NCI-H2227 (cell line): ENCODE data around the gene DVL2.

Source experiments
- DNase-seq: peaks from one replicate; lab custom pipeline; 2025; ENCODE audit not compliant: unreplicated experiment; lab: John Stamatoyannopoulos, UW

DVL2 gene

GRCh38 chr17:7234083-7234951, at the start of gene DVL2:
Gene DVL2 (minus strand): TSS chr17:7234517. CDS start chr17:7234262, 255 bp downstream.
- peak; percentile 94 for DNase-seq

- DNase-seq, result no peak
Measured at GRCh38 chr17:7283471-7284216, 49.3 kb upstream of the DVL2 start.

DNA sequence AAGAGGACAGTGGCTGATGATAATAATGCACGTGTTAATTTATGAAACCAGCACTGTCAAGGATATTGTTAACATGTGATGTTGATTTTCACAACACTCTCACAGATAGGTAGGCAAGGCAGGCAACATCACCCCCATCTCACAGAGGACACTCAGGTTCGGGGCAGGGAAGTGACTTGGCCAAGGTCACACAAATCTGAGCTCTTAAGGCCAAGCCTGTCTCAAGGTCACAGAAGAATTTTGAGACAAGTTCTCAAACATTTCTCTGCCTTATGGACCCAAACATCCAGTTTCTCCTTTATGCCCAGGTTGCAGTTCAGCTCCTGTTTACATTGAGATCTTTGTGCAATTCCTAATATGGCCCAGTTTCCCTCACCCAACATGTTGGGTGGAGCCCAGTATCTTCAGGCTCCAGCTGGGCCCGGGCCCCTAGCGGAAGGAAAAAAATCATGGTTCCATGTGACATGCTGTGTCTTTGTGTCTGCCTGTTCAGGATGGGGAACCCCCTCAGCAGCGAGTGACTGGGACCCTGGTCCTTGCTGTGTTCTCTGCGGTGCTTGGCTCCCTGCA, 48.5 kb upstream of the DVL2 start:
- no peak for DNase-seq

- DNase-seq, result no peak
Measured at GRCh38 chr17:7281953-7282751, 47.8 kb upstream of the DVL2 start.

DNA sequence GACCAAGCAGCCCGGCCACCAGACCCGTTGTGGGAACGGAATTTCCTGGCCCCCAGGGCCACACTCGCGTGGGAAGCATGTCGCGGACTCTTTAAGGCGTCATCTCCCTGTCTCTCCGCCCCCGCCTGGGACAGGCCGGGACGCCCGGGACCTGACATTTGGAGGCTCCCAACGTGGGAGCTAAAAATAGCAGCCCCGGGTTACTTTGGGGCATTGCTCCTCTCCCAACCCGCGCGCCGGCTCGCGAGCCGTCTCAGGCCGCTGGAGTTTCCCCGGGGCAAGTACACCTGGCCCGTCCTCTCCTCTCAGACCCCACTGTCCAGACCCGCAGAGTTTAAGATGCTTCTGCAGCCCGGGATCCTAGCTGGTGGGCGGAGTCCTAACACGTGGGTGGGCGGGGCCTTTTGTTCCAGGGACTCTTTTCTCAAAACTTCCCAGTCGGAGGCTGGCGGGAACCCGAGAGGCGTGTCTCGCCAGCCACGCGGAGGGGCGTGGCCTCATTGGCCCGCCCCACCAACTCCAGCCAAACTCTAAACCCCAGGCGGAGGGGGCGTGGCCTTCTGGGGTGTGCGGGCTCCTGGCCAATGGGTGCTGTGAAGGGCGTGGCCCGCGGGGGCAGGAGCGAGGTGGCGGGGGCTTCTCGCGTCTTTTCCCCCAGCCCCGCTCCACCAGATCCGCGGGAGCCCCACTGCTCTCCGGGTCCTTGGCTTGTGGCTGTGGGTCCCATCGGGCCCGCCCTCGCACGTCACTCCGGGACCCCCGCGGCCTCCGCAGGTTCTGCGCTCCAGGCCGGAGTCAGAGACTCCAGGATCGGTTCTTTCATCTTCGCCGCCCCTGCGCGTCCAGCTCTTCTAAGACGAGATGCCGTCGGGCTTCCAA, 47.0 kb upstream of the DVL2 start, which contains the start of gene SLC2A4:
Gene SLC2A4 (plus strand): TSS at position 645 of the 879 bp plus-strand sequence. CDS start 217 bp downstream, at position 862.
- DNase-seq, result peak; percentile 96

DNA sequence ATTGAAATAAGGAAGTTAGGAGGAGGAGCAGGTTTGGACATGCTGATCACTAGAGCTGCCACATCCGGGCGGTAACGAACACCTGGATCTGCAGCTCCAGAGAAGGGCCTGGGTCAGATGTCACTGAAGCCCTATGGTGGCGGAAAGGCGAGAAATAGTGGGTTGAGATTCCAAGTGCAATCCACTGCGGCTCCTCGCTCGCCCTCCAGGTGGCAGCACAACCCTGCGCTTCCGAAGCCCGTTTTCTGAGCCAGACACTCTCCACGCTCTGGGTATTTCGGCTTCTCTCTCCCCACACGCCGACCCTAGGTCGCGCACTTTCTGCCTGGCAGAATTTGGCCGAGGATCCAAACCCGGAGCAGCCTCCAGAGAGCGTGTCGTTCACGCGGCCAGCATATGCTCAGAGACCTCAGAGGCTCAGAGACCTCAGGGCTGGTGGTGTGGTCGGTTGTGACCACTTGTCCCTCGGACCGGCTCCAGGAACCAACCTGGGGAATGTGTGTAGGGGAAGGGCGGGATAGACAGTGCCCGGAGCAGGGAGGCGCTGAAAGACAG, 46.3 kb upstream of the DVL2 start:
- peak; percentile 80 for DNase-seq

GRCh38 chr17:7279448-7279847, 45.1 kb upstream of the DVL2 start:
- no peak for DNase-seq

GRCh38 chr17:7266784-7267183, 32.5 kb upstream of the DVL2 start:
- DNase-seq, result no peak

DNA sequence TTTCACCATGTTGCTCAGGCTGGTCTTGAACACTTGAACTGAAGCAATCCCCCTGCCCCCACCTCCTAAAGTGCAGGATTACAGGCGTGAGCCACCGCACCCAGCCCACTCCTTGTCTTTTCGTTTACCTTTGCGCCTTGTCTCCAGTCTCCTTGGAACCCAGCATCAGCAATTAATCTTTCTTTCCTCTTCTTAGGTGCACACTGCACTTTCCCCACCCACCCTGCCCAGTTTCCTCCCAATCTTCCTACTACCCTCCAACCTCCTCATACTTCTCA, 29.4 kb upstream of the DVL2 start:
- peak; percentile 6 for DNase-seq

- DNase-seq, result peak; percentile 10
Measured at GRCh38 chr17:7262935-7263800, 28.9 kb upstream of the DVL2 start.

GRCh38 chr17:7262192-7262934, 28.0 kb upstream of the DVL2 start, which contains the start of gene CLDN7:
Gene CLDN7 (minus strand): TSS chr17:7262478. CDS start chr17:7262043, 435 bp downstream.
- DNase-seq, result no peak

- DNase-seq, result no peak
Measured at GRCh38 chr17:7261379-7262191, 27.3 kb upstream of the DVL2 start.

- no peak for DNase-seq
Measured at GRCh38 chr17:7260651-7261378, 26.5 kb upstream of the DVL2 start.

DNA sequence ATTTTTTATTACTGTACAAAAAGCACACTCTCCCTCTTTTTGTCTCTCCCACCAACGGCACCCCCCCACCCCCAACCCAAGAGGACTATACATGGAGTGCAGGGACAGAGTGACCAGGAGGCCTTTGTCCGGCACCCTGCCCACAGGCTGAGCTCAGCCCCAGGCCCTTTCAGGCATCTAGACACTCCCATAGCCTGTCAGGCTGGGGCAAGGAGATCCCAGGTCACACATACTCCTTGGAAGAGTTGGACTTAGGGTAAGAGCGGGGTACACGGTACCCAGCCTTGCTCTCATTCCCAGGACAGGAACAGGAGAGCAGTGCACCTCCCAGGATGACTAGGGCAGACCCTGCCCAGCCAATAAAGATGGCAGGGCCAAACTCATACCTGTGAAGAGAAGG, 25.8 kb upstream of the DVL2 start:
- no peak for DNase-seq

- no peak for DNase-seq
Measured at GRCh38 chr17:7259555-7259889, 25.2 kb upstream of the DVL2 start.

DNA sequence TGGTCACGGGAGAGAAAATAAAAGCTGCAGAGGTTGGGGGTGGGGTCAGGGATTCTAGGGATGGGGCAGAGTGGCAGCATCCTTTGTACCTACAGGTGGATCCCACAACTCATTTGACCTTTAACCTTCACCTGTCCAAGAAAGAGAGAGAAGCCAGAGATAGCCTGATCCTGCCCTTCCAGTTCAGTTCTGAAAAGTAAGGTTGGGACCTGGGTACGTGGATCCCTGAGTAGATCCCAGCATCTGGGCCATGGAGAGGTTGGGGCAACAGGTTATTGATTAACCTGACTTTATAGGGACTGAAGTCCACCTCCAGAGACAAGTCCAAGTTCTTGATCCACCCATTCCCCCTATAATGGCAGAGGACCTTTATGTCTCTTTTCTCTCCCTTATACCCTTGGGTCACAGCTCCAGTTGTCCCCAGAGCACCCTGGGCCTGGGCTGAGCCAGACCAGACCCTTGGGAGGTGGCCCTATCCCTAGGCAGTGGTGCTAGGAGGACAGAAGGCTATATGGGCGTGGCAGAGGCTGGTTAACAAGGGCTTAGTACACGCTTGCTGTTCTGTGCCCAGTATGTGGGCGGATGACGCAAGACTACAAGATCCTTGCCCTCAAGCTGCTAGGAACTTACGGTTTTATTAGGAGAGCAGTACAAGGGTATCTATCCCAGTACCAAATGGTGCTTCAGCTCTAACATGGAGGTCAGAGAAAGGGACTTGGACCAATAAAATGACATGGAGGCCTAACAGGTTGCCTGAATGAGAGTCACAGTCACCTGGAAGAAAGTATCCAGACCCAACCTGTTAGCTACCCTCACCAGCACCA, 24.6 kb upstream of the DVL2 start:
- no peak for DNase-seq
